ENCODE measurements around the gene PTCD3.

Gene PTCD3

DNA sequence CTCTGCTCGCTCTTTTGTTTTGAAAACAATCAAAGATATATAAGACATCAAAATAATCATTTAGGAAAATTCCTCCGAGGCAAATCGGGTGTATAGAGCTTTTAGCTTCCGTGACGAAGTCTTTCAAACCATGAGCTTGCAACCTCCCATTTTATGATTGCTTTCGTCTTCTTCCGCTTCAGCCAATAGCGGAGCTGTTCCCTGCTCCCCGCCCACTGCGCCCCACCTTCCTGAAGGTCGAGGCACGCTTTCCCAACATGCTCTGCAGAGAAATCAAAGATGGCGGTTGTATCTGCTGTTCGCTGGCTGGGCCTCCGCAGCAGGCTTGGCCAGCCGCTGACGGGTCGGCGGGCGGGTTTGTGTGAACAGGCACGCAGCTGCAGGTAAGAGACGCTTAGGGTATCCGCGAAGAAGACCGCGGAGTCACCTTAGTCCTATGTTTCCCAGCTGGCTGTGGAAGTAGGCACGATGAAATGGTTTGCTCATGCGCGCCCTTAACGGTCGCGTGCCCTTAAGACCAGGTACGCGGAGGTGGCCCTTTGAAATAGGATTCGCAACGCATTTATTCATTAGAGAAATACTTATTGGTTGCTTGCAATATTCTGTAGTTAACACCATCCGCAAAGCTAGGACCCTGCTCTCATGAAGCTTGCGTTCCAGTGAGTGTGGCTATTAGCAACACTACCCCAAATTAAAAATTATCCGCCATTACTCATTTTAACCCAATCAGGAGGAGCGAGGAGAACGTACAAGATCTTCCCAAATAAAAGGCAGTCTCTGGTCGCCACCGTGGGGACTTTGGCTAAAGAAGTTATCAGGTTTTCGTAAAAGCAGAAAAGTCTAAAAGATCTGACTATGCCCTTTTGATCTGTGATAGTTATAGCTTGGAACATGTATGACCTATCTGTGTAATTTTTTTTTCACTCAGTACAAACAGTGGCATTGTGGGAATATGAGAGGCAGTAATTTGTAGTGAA, at the start of gene PTCD3:
TSS of gene PTCD3 (plus strand) at position 267 of the 977 bp plus-strand sequence. CDS start at position 280, 13 bp downstream.
- DNase-seq (ENCODE audit: low read depth in 3 of 3), result peak; percentile 89 to 94 (median 94)

DNA sequence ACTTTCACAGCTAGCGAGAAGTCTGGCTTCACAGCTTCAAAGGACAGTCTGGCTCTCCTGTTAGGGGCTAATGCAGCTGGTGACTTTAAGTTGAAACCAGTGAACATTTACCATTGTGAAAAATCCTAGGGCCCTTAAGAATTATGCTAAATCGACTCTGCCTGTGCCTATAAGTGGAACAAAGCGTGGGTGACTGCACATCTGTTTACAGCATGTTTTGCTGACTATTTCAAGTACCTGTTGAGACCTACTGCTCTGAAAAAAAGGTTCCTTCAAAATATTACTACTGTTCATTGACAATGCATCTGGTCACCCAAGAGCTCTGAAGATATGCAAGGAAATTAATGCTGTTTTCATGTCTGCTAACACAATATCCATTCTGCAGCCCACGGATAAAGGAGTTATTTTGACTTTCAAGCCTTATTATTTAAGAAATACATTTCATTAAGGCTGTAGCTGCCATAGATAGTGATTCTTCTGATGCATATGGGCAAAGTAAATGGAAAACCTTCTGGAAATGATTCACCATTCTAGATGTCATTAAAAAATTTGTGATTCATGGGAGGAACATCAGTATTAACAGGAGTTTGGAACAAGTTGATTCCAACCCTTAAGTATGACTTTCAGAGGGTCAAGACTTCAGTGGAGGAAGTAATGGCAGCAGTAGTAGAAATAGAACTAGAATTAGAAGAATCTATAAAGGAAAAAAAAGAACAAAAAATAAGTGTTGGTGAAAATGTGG, 49.3 kb upstream of the PTCD3 start:
- DNase-seq (ENCODE audit: low read depth in 3 of 3), result no peak

DNA sequence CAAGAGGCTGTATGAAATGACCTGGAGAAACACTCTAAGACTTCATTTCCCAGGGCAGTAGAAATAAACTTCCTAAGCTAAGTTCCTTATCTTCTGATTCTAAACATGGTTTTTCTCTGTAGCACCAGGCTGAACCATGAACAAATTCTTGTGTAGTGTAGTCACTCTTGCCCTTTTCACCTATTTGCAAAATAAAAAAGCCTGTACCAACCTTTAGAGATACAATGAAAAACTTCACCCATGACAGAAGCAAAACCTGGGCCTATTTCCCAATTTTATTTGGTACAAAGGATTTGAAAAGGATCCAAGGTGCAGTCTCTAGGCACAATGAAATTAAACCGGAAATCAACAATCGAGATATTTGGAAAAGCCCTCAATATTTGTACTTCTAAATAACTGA, 44.0 kb upstream of the PTCD3 start:
- no peak for DNase-seq (ENCODE audit: low read depth in 3 of 3)

DNA sequence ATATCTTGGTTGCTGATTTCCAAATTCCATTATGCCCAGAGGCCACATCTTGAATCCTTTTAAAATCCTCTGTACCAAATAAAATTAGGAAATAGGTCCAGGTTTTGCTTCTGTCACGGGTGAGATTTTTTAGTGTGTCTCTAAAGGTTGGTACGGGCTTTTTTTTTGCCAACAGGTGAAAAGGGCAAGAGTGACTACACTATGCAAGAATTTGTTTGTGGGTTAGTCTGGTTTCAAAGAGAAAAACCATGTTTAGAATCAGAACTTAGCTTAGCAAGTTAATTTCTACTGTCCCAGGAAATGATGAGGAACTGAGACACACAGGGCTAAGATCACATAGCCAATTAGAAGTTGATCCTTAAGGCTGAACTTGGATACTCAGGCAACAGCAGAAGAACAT, 42.0 kb upstream of the PTCD3 start:
- no peak for DNase-seq (ENCODE audit: low read depth in 3 of 3)

DNA sequence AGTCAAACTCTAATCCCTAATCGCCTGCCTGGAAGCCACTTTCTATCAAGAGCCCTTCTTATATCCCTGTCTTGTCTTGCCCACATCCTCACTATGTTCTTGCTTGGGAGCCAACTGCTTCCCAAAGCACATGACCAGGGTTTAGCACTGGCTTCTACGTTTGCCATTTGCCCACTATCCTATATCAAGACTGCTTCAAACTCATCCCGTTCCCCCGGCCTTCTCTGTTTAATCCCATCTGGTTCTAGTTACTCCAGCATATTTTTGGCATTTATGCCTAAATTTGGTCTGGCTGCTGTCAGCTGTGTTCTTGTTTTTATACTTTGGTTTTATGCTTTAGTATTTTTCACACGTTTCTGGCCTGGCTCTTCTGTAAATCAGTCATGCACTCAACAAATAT, 40.5 kb upstream of the PTCD3 start:
- no peak for DNase-seq (ENCODE audit: low read depth in 3 of 3)

DNA sequence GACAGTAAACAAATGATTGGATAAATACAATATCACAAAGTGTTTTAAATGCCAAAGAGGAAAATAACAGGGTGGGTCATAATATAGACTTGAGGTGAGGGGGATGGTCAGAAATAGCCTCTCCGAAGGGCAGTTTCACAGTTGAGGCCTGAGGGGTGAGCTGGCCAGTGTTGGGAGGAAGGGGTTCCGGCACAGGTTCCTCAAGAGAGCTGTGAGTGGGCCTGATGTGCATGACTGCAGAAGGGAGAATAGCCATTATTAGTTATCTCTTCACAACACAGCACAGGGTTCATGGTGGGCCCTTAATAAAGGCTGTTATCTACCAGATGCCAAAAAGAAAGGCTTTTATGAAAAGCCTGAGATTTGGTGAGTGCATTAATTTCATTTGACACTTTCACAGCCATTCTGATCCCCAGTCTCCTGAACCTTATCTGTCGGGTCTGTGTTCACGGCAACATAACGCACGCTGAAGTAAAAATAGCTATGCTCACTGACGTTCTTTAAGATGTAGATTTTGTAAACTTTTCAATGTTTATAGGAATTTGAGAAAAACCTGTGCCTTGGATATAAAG, 39.9 kb upstream of the PTCD3 start:
- DNase-seq (ENCODE audit: low read depth in 3 of 3), result no peak

DNA sequence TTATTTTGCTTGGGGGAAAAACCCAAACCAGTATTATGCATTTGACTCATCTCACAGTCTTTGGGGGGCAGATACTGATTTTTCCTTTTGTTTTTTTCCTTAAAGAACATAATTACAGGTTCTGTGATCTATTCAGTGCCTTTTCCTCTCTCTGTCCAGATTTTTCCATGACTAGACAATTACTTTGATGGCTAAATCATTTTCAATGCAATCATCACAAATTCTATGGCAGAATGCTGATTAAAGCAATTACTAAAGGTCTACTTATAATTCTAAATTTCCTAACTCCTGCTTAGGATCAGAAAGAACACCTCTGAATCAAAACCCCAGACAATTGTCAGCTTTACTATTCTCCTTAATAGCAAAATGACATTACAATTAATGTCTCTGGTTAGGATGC, 39.1 kb upstream of the PTCD3 start:
- DNase-seq (ENCODE audit: low read depth in 3 of 3), result no peak

DNA sequence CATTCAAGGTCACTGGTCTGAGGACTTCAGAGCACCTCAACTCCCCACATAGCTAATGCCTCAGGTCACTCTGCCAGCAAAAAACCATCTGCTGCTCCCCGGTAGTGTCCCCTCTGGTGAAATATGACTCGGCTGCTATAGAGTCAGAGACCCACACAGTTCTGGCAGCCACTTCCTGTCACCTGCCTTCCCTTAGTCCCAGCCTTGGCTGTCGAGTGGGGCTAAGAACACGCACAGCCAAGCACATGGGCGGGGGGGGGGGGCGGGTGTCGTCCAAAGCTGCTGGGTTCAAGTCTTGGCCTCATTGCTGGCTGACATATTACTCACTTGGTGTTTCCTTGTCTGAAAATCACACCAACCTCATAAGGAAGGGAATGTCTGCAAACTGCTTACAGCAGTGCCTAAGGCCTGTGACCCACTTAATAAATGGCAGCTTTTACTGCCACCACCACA, 37.9 kb upstream of the PTCD3 start:
- DNase-seq (ENCODE audit: low read depth in 3 of 3), result peak in 2 of 3 donors; percentile 12 to 22

DNA sequence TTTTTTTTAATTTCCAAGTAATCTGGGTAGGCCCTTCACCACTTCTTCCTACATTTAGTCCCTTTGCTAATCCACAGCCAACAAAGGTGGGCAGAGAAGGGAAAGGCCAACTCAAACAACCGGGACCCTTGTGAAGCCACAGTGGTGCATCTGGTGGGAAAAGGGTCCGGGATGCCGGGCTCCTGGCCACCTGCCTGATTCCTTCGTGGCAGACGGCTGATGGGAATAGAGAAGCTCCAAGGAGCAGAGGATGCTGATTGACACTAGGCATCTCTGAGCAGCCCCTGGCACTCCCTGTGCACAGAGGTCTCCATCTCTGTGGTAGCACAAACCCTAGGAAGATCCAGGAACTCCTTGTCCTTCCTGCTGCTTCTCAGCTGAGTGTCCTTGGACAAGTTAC, 37.4 kb upstream of the PTCD3 start:
- DNase-seq (ENCODE audit: low read depth in 3 of 3), result no peak

DNA sequence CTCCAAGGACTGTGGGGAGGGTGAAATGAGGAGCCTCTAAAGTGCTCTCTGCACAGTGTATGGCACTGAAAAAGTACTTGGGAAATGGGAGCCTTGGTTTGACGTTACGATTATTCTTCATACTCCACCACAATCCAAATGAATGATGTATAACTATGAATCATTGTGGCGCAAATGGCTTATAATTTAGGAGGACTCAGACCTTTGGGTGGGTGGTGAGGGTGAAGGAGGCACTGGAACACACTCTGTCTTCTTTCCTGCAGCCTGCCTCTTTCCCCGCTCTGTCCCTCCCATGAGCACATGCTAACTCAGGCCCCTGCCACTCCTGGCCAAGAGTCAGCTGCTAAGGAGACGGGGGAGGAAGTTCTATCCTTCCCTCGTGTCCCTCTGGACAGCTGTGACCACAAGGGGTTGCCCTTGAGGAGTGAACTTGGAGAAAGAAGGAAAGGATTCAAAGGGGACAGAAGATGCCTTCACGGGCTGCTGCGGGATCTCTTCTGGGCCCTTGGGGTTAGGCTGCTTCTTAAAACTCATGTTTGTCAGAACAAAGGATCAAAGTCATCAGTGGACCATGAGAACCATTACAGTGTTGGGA, 36.8 kb upstream of the PTCD3 start:
- no peak for DNase-seq (ENCODE audit: low read depth in 3 of 3)

DNA sequence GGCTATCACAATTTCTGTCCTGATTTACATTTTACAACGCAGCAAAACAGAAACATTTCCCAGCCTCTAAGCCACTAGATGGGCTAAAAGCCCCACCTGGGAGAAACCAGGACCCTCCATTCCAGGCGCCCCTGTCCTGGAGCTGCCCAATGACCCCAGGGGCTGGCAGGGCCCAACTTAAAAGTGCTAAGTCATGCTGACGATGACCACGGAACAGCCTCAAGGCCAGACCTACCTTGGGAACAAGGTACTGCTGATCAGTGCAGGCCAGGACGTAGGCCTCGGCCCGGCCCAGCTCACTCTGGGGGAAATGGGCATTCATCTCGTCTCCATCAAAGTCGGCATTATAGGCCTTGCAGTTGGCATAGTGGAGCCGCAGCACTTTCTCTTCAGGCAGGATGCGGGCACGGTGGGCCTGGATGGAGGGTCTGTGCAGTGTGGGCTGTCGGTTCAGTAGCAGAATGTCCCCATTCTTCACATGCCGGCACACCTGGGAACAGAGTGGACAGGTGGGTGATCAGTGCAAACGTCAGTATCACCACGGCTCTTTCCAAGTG, 36.2 kb upstream of the PTCD3 start:
- no peak for DNase-seq (ENCODE audit: low read depth in 3 of 3)

DNA sequence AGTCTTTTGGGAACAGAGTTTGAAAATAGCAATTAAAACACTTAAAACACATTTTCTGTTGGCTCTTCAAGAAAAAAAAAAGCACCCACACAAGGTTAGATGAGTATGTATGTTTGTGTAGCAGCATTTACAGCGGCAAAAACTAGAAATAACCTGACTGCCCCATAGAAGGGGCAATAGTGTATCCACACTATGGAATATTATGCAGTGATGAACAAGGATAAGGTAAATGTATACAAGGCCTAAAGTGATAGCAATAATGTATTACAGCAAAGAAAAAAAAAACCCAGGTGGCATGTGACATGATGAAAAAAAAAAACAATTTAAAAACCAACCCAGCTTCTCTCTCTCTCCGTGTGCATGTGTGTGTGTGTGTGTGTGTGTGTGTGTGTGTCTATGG, 35.2 kb upstream of the PTCD3 start:
- DNase-seq (ENCODE audit: low read depth in 3 of 3), result no peak

DNA sequence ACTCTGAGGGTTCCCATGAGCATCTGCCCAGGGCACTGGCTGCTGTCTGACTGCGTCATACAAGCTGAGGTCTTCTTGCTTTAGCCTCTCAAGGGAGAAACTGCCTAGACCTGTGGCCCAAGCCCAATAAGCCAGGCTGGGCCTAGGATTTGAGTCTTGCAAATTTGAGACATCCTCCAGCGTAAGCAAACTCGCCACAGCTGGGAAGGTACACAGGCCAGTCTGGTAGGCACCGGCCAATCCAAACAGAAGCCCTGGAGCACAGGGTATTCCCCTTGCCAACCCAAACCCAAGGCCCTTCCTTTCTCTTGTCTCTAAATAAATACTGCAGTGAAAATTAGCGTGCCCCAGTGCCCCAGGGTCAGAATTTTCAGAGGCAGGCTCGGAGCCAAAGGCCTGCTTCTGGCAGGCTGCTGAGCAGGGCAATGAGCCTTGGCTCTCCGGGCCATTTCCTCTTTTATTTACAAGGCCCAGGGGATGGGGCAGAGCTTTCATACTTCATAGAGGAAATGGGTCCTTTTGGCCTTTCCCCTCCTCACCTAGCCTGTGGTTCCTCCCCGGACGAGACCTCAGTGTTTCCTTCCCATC, 33.7 kb upstream of the PTCD3 start:
- DNase-seq (ENCODE audit: low read depth in 3 of 3), result no peak

DNA sequence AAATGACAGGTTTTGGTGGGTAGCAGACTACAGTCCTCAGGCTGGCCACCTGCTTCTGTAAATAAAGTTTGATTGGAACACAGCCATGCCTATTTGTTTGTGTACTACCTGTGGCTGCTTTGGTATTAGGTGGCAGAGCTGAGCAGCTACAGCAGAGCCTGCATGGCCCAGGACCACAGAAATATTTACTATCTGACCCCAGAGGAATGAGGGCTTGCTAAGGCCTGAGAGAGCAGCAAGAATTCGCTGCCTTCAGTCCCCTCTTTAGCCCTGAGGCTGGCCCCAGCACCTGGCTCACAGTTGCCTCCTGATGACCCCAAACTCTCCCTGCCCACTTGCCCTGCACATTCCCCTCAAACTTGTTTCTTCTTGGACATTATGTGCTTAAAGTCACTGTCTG, 32.8 kb upstream of the PTCD3 start:
- DNase-seq (ENCODE audit: low read depth in 3 of 3), result no peak

DNA sequence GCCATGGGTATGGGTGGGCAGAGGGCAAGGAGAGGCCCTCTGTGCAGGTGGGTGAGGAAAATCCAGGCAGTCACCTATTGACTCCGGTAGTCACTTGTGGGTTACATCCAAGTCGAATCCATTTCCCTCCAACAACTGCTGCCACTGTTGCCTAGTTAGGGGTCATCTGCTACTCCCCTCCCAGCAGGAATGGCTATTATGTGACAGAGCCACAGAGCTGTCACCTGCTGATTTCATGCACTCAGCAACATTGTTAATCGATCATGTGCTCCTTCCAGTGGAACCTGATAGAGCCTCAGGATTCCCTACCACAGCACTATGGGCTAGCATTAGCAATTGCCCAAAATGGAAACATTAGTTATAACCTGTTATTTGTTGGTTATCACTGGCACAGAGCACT, 31.8 kb upstream of the PTCD3 start:
- DNase-seq (ENCODE audit: low read depth in 3 of 3), result no peak

DNA sequence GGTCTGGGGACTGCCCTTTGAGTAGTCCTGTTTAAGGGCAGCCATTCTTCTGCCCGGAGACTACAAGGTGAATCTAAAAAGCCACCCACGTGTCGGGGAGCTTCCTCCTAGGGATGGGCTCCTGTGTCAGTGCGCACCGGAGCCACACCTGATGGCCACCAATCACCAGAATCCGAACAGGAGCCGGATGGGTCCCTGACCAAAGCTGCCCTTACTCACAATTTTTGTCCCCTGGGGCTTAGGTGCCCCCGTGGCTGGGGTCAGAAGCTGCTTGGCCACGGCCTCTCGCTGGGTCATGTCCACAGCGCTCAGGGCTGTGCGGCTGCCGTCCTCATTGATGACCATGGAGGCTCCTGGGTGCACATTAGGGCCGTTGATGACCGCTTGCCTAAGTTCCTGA, 31.2 kb upstream of the PTCD3 start:
- no peak for DNase-seq (ENCODE audit: low read depth in 3 of 3)

DNA sequence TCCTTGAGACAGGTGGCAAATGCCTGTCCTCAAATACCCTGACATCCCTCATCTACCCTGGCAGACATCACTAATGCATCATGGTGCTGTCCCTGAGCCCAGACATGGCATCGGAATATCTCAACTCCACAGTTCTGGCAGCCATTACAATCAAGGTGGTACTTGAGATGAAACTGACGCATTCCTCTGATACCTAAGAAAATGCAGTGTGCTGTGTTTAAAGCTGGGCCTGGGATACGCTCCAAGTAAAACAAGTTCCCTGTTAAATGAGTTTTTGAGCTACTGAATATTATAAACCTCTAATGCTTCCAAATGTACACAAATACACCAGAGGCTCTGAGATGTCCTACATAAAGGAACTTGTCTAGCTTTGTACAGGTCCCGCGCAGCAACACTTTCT, 30.1 kb upstream of the PTCD3 start:
- DNase-seq (ENCODE audit: low read depth in 3 of 3), result no peak

DNA sequence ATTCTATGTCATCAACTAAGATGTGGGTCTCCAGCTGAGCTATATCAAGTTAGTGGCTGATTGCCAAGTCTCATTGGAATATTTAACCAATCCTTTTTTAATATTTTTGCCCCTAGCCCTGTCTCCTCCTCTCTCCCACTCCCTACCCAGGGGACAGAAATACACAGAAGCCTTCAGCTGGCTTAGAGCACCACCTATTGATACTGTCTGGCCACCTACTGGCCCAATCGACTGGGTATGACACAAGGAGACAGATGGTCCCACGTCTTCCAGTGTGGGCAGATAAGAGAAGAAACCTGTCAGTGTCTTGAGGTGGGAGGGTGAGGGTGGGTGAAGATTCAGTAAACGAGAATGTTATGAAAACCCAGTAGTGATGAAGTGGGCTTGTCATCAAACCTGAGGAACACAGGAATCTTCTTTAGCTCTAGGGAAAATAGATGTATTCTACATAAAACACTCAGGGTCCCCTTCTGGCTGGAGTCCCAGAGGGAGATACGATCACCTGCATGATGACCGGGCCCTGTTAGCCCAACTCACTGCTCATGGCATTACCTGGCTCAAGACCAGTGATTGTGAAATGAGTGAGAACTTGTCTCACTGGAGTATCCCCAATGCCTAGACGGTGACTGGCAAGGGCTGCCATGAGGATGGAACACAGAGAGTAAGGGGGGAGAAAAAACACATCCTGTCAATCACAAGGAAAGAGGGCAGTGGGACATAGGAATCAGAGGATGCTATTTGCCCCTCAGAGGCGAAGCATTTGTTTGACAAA, 27.1 kb upstream of the PTCD3 start:
- no peak for DNase-seq (ENCODE audit: low read depth in 3 of 3)

DNA sequence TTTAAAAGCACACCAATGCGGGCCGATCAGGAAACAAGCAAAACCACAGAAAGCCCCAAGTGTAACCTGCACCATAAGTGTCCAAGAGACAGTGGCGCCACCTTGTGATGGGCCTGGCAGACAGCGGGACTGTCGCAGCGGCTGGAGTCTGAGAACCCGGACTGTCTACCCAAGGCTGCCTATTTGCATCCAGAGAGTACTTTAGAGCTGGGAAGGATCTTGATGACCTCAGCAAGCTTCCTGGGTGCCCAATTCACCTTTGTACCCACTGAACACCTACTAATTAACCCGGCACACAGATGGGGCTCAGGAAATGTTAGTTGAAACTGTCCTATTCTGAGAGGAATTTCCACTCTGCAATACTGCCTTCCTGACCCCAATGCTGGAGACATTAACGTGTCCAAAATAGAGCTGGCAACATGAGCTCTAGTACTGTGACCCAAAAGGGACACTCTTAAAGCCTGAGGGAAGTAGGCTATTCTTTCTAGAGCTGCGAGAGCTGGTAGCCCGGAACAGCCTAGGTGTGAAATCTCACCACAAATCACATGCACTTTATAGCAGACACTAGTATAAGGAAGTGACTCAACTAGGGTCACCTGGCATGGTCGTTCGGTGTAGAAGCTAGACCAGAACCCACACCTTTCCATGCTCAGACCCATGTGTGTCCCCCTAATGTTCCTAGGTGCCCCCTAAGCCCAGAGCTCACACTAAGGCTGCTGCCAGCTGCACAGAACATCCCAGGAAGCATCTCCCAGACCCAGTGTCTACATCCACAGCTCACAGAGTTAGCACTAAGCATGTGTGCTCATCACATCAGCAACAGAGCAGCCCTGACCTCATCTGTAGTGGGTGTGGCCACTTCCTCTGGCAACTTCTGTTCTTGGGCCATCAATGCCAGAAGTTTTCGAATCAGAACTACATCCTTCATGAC, 25.8 kb upstream of the PTCD3 start:
- peak; percentile 52 to 74 (median 57) for DNase-seq (ENCODE audit: low read depth in 3 of 3)
